Dendritic cell treated with granulocyte-macrophage colony-stimulating factor and Interleukin-4, amounts not matched to agents 40 ng/mL and 50 ng/mL, for 4 days (primary cell): ENCODE results near the gene MS4A8.
"Not testable (repeated sequence)": the region's sequence is repeated elsewhere in the genome, so short reads cannot be mapped to it uniquely, and the experiment has no call there.

ENCODE experiments used
- H3K27ac Mint-ChIP-seq: one replicate; pipeline ENCODE4 v1.8.0; 2022; ENCODE audit warnings: mild to moderate bottlenecking, mixed read lengths
- H3K27me3 Mint-ChIP-seq: one replicate; pipeline ENCODE4 v1.8.0; 2022; ENCODE audit warnings: mild to moderate bottlenecking, mixed read lengths
- H3K36me3 Mint-ChIP-seq: one replicate; pipeline ENCODE4 v1.8.0; 2022; ENCODE audit warnings: low read depth, mixed read lengths
- H3K4me1 Mint-ChIP-seq: one replicate; pipeline ENCODE4 v1.8.0; 2022; ENCODE audit warnings: low read depth, mixed read lengths
- H3K4me3 Mint-ChIP-seq: one replicate; pipeline ENCODE4 v1.8.0; 2022; ENCODE audit warnings: mild to moderate bottlenecking, moderate library complexity, mixed read lengths
- H3K9me3 Mint-ChIP-seq: one replicate; pipeline ENCODE4 v1.8.0; 2022; ENCODE audit warnings: mixed read lengths
- intact Hi-C: fragments of 100-400 bp; cut with micrococcal nuclease; formaldehyde crosslinking; loops from one replicate; pipeline ENCODE4 v1.15.0; 2022

MS4A8 gene

DNA sequence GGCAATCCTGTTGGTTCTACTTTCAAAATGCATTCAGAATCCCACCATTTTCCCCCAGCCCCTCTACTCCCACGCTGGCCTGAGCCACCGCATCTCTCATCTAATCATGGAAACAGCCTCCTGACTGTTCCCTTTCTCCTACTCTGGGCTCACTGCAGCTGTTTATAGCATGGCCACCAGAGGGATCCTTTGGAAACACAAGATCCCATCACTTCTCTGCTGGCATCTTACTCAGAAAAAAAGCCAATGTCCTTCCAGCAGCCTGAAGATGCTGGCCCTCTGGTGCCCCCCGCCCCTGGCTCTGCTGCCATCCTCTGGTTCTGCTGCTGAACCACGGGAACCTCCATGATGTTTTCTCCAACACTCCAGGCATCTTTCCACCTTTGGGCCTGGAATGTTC, 11.1 kb downstream of the MS4A8 start:
- no peak overlapping the region for H3K27ac Mint-ChIP-seq
- peaks cover 1% of the 10 kb centered on the region for H3K27me3 Mint-ChIP-seq
- no peaks in the 10 kb centered on the region for H3K4me1 Mint-ChIP-seq
- H3K4me3 Mint-ChIP-seq, result no peak overlapping the region
- intact Hi-C loops, result no loop called here
- no peaks in the 10 kb centered on the region for H3K36me3 Mint-ChIP-seq
- H3K9me3 Mint-ChIP-seq, result no peaks in the 10 kb centered on the region

DNA sequence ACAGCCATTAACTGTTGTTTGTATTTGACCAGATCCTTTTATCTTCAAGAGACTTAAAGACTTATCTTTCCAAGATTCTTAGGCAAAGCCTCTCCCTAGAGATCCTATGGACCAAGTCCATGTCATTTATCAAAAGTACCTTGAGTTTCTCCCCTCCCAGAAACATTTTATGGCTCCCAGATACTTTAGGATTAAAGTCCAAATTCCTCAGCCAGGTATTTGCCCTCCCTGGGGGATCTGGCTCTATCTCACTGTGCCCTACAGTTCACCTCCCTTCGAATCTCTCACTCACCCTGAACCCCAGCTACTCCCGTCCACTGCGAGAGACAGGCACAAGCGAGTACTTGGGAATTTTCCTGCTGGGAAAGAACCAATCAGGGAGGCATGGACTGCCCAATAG, 11.9 kb downstream of the MS4A8 start:
- Mint-ChIP-seq H3K36me3 (no peaks in the 10 kb centered on the region), H3K4me3 (no peak overlapping the region), H3K4me1 (no peaks in the 10 kb centered on the region), H3K27me3 (peaks cover 4% of the 10 kb centered on the region), H3K9me3 (no peaks in the 10 kb centered on the region), H3K27ac (no peak overlapping the region)
- intact Hi-C loops, result no loop called here

DNA sequence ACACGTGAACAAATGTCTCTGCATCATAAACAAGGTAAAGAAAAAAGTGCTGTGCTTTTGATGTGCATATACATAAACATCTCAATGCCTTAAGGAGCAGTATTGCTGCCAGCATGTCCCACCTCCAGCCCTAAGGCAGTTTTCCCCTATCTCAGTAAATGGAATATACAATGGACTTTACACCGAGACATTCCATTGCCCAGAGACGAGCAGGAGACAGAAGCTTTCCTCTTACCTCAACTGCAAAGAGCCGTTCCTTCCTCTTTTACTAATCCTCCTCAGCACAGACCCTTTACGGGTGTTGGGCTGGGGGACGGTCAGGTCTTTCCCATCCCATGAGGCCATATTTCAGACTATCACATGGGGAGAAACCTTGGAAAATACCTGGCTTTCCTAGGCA, 14.0 kb downstream of the MS4A8 start:
- not testable (repeated sequence) for H3K27me3 Mint-ChIP-seq, H3K4me1 Mint-ChIP-seq, H3K36me3 Mint-ChIP-seq

DNA sequence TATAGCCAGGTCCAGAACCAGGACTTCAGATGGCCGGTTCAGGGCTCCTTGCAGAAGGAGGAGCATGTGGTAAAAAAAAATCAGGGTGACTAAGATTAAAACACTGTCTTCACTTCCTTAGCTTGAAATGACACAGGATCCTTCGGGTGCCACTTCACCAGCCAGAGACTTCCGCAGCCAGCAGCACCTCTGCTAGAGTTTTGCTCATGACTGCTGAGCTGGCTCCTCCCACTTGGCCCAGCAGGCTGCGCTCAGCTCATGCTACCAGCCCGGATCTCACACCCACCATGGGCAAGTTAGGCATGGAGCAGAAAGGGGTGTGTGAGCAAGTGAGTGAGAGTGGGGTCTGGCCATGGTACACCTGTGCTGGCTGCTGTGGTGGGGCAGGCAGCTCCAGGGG, 18.5 kb downstream of the MS4A8 start:
- Mint-ChIP-seq H3K9me3 (no peaks in the 10 kb centered on the region), H3K4me1 (no peaks in the 10 kb centered on the region), H3K27me3 (peaks cover 9% of the 10 kb centered on the region), H3K27ac (no peak overlapping the region), H3K36me3 (no peaks in the 10 kb centered on the region), H3K4me3 (no peak overlapping the region)
- intact Hi-C loops, result no loop called here

More for the DNA sequence above, 14.0 kb downstream of the MS4A8 start:
- intact Hi-C loops, H3K4me3 Mint-ChIP-seq, H3K9me3 Mint-ChIP-seq, H3K27ac Mint-ChIP-seq: not testable (repeated sequence)

DNA sequence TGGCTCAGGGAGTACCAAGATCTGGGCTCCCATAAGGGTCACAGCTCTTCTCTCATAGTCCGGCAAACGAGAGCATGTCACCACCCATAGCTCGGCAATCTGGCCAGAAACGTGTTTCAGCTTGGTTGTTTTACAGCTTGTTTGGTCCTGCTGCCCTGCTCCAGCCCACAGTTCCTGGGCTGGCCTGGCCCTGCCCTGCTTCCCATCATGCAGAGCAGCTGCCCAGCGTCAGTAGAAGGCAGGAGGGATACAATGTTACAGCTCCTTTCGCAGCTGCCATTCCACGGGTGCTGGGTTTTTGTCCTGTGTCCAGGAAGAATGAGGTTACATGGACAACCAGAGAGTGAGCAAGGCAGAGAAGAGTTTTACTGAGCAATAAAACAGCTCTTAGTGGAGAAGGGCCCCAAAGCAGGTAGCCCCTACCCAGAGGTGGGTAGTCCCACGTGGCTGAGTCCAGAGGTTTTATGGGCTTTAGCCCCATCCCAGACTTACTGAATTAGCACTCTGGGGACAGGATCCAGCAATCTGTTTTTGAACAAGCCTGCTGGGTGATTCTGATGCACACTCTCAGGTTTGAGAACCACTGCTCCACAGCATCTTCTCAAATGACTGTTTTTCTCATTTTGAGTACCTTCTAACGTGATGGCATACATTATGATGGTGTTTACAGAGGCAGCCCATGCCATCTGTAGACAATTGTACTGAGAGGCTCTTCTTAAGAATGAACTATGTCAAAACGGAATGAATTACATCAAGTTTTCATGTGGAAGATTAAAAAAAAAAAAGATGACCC, 19.3 kb downstream of the MS4A8 start:
- Mint-ChIP-seq H3K9me3 (no peaks in the 10 kb centered on the region), H3K36me3 (no peaks in the 10 kb centered on the region), H3K4me1 (no peaks in the 10 kb centered on the region), H3K27ac (no peak overlapping the region), H3K4me3 (no peak overlapping the region), H3K27me3 (peaks cover 9% of the 10 kb centered on the region)
- intact Hi-C loops, result no loop called here

DNA sequence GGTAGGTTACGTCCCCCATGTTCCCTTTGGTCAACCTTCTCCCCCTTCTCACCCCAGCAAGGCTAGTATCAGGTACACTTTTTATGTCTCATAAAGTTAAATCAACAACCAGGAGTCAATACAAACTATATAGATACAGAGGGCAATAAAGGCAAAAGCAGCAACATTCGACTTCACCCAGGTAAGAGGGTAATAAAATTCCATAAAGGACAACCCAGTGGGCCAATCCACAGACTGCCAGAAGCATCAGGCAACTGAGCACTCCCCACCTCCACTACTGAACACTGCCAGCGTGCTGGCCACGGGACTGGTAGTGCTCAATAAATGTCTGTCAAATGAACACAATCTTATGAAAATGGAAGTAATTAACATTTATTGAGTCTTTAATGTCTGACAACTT, 20.0 kb downstream of the MS4A8 start:
- no peak overlapping the region for H3K4me3 Mint-ChIP-seq
- no peaks in the 10 kb centered on the region for H3K9me3 Mint-ChIP-seq
- intact Hi-C loops, result no loop called here
- H3K27me3 Mint-ChIP-seq, result peaks cover 9% of the 10 kb centered on the region
- H3K27ac Mint-ChIP-seq, result no peak overlapping the region
- H3K36me3 Mint-ChIP-seq, result no peaks in the 10 kb centered on the region
- H3K4me1 Mint-ChIP-seq, result no peaks in the 10 kb centered on the region

DNA sequence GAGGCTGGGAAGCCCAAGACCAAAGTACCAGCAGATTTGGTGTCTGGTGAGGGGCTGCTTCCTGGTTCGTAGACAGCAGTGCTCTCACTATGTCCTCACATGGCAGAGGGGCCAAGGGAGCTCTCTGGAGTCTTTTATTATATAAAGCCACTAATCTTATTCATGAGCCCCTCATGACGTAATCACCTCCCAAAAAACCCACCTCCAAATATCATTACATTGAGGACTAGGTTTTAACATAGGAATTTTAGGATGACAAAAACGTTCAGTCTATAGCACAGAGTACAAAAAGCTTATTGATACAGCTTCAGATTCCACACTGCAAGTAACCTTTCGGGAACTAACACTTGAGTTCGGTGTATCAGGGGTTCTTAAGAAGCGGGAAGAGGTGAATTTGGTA, 21.0 kb downstream of the MS4A8 start:
- Mint-ChIP-seq H3K4me1 (no peaks in the 10 kb centered on the region), H3K27me3 (peaks cover 13% of the 10 kb centered on the region), H3K9me3 (no peaks in the 10 kb centered on the region), H3K36me3 (no peaks in the 10 kb centered on the region), H3K4me3 (no peak overlapping the region), H3K27ac (no peak overlapping the region)
- intact Hi-C loops, result no loop called here

DNA sequence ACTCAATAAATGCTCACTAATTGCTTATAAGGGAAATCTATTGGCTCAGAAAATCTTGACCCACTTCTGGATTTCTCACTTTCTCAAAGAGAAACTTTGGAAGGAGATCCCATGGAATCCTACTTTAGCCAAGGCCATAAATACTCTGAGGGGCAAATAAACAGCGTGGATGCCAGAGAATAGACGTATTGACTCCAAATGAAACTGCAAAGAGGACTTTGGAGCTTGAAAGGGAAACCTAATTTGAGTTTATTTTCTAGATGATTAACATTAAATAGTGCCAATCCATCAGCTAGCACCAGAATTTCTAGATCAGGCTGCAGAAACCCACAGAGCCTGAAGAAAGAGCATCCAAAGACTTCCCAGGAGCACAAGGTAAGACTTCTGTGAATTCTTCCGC, 25.0 kb downstream of the MS4A8 start, which contains the start of gene MS4A18:
Gene MS4A18 (plus strand): TSS at position 301 of the 400 bp plus-strand sequence.
- H3K4me3 Mint-ChIP-seq, result no peak within 1 kb of the TSS
- H3K27ac Mint-ChIP-seq, result no peak within 1 kb of the TSS
- intact Hi-C loops, result no loop called here
- H3K36me3 Mint-ChIP-seq, result no peaks in the 10 kb centered on the region
- no peaks in the 10 kb centered on the region for H3K9me3 Mint-ChIP-seq
- peaks cover 14% of the 10 kb centered on the region for H3K27me3 Mint-ChIP-seq
- no peaks in the 10 kb centered on the region for H3K4me1 Mint-ChIP-seq

DNA sequence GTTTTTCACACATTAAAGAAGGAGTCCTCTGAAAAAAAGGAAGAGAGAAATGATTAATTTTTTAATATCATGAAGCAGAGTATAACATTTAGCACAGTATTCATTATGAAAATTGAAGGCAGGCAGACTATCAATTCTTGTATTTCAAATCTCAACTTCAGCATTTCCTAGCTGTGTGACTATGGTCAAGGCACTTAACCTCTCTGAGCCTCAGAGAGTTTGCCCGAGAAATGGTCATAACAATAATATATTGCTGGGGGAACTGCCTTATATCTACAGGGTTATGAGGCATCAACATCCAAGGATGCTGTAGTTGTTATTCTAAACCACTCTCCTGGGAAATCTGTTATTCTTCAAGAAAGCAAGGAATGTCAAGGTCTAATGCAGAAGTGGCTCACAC, 26.2 kb downstream of the MS4A8 start:
- no peak overlapping the region for H3K27ac Mint-ChIP-seq
- intact Hi-C loops, result no loop called here

DNA sequence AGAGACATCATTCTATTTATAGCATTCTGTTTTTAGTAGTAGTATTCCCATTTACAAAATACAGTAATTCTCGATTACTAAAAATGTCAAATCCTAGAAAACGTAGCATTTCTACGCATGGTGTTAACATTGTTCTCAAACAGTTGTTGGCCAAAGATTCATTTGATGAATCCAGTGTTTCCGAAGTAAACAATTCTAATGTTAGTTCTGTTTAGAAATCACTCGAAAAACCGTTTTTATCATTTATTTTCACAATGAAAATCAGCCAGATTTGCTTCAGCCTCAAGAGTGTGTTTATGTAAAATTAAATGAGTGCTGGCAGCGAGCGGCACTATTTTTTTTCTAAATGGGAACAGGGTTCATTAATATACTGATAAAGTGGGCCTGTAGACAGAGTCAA, 32.2 kb downstream of the MS4A8 start:
- no peaks in the 10 kb centered on the region for H3K36me3 Mint-ChIP-seq
- no peak overlapping the region for H3K27ac Mint-ChIP-seq
- H3K4me1 Mint-ChIP-seq, result no peaks in the 10 kb centered on the region
- intact Hi-C loops, result no loop called here
- peaks cover 14% of the 10 kb centered on the region for H3K27me3 Mint-ChIP-seq
- H3K9me3 Mint-ChIP-seq, result no peaks in the 10 kb centered on the region
- no peak overlapping the region for H3K4me3 Mint-ChIP-seq

More for the DNA sequence above, 26.2 kb downstream of the MS4A8 start:
- H3K27me3 Mint-ChIP-seq, result peaks cover 17% of the 10 kb centered on the region
- H3K36me3 Mint-ChIP-seq, result no peaks in the 10 kb centered on the region
- H3K4me3 Mint-ChIP-seq, result no peak overlapping the region
- H3K4me1 Mint-ChIP-seq, result no peaks in the 10 kb centered on the region
- H3K9me3 Mint-ChIP-seq, result no peaks in the 10 kb centered on the region

DNA sequence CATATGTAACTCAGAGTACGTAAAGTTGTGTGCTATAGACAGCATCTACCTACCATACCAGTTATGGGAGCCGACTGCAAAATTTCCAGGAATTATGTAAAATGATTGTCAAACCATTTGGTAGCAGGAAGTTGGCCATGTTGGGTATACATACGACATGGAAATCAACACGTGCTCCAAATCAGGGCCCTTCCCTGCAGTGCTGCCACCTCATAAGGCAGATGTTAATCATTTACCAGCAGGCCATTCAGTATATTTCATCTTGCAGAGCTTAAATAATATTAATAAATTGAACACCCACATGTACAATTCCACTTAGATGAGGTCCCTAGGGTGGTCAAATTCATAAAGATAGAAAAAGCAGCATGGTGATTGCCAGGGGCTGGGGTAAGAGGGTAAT, 34.9 kb downstream of the MS4A8 start:
- peaks cover 13% of the 10 kb centered on the region for H3K27me3 Mint-ChIP-seq
- H3K4me3 Mint-ChIP-seq, result no peak overlapping the region
- no peak overlapping the region for H3K27ac Mint-ChIP-seq
- intact Hi-C loops, result no loop called here
- no peaks in the 10 kb centered on the region for H3K4me1 Mint-ChIP-seq
- no peaks in the 10 kb centered on the region for H3K36me3 Mint-ChIP-seq
- H3K9me3 Mint-ChIP-seq, result no peaks in the 10 kb centered on the region

DNA sequence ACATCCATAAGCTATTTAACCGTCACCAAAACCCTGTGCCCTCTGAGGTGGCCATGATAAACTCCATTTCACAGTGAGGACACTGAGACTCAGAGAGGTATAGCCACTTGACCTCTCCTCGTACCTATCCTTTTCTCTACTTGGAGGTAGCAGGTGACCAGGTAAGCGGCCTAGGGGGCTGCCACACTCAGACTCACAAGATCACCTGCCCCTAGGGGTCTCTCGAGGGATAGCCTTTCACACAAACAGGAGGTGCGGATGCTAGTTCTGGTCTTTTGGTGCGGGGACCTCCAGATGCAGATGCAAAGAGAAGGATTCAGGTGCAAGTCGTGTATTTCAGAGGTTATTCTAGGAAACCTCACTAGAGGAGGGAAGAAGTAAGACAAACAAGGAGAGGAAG, 39.7 kb downstream of the MS4A8 start:
- Mint-ChIP-seq H3K27ac (no peak overlapping the region), H3K27me3 (peaks cover 10% of the 10 kb centered on the region), H3K36me3 (no peaks in the 10 kb centered on the region), H3K4me3 (no peak overlapping the region), H3K4me1 (no peaks in the 10 kb centered on the region), H3K9me3 (no peaks in the 10 kb centered on the region)
- intact Hi-C loops, result no loop called here

DNA sequence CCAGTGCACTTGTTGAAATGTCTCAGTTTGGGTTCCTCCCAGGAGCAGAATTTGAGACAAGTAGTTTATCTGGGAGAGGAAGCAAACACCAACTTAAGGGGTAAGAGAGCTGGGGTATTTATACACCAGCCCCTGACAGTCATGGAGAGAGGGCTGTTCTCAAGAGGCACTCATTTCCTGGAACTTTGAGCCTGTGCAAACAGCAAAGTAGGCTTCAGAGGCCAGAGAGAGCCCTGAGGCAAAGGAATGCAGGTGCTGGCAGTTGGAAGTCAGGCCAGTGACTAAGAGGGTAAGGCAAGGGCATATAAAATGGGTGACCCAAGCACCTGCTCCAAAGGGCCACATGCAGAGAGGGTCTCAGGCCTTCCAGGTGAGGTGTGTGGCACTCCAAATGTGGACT, 41.2 kb downstream of the MS4A8 start:
- Mint-ChIP-seq H3K9me3 (no peaks in the 10 kb centered on the region), H3K4me1 (no peaks in the 10 kb centered on the region), H3K27me3 (peaks cover 18% of the 10 kb centered on the region), H3K27ac (no peak overlapping the region), H3K36me3 (no peaks in the 10 kb centered on the region), H3K4me3 (no peak overlapping the region)
- intact Hi-C loops, result no loop called here

DNA sequence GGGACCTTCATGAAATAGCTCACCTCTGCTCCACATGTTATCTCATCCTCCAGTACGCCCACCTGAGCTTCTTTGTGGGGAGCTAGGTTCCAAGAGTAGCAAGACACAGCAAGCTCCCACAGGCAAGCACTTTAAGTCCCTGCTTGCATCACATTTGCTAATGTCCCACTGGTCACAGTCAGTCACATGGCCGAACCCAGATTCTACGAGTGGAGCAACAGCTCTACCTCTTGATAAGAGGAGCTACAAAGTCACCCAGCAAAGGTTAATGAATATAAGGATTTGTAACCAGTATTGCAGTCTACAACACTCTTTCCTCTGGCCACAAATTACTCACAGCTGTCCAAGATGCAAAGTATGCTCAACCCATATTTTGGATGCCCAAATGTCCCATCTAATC, 42.0 kb downstream of the MS4A8 start:
- Mint-ChIP-seq H3K36me3 (no peaks in the 10 kb centered on the region), H3K4me1 (no peaks in the 10 kb centered on the region), H3K27ac (no peak overlapping the region), H3K4me3 (no peak overlapping the region), H3K27me3 (peaks cover 20% of the 10 kb centered on the region), H3K9me3 (no peaks in the 10 kb centered on the region)
- intact Hi-C loops, result no loop called here

DNA sequence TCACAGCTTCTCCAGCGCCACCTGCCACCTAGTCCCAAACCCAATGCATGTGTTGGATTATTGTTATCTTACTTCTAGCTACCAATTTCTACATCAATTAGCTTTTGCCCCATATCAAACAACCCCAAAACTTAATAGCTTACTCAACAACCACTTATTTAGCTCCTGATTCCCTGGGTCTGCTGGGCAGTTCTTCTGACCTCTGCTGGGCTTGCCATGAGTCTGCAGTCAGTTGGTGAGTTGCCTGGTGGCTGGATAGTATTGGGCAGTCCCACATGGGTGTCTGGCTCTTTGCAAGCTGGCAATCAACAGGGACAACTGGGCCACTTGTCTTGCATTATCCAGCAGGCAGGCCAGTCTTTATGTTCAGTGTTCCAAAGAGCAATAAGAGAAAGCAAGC, 43.6 kb downstream of the MS4A8 start:
- Mint-ChIP-seq H3K4me1 (no peaks in the 10 kb centered on the region), H3K4me3 (no peak overlapping the region), H3K27ac (no peak overlapping the region), H3K36me3 (no peaks in the 10 kb centered on the region), H3K9me3 (no peaks in the 10 kb centered on the region), H3K27me3 (peaks cover 15% of the 10 kb centered on the region)
- intact Hi-C loops, result no loop called here
